VCaP (cell line): ENCODE results near the gene PCDH9.

Source experiments
- H3K27ac ChIP-seq: fragments of 450-650 bp; 2 replicates; pipeline ENCODE4 v1.5.1; 2017
- TF ChIP-seq, protein P1 (sequence below): fragments of 450-650 bp; conservative IDR thresholded peaks from 2 replicates; pipeline ENCODE4 v1.5.1; 2017; ENCODE audit warnings: mild to moderate bottlenecking, moderate library complexity

The PCDH9 gene

DNA sequence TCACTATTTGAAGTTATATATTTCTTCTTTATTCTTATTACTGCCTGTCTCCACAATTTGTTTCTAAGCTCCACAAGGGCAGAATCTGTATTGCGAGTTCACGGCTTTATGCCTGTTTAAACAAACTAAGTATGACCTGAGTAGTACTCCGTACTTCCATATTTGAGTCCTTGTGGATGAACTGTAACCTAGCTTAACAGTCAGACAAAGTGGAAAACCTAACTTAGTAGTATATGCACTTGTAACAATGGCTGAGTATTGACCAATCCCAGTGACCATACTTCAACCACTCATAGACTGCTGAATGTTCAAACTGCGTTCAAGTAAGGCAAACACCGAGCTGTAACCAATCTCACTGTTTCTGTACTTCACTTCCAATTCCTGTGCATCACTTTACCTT is 292.7 kb downstream of the PCDH9 start:
- no peak overlapping the region for H3K27ac ChIP-seq
- TF ChIP-seq, protein P1, sequence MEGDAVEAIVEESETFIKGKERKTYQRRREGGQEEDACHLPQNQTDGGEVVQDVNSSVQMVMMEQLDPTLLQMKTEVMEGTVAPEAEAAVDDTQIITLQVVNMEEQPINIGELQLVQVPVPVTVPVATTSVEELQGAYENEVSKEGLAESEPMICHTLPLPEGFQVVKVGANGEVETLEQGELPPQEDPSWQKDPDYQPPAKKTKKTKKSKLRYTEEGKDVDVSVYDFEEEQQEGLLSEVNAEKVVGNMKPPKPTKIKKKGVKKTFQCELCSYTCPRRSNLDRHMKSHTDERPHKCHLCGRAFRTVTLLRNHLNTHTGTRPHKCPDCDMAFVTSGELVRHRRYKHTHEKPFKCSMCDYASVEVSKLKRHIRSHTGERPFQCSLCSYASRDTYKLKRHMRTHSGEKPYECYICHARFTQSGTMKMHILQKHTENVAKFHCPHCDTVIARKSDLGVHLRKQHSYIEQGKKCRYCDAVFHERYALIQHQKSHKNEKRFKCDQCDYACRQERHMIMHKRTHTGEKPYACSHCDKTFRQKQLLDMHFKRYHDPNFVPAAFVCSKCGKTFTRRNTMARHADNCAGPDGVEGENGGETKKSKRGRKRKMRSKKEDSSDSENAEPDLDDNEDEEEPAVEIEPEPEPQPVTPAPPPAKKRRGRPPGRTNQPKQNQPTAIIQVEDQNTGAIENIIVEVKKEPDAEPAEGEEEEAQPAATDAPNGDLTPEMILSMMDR: no peak

DNA sequence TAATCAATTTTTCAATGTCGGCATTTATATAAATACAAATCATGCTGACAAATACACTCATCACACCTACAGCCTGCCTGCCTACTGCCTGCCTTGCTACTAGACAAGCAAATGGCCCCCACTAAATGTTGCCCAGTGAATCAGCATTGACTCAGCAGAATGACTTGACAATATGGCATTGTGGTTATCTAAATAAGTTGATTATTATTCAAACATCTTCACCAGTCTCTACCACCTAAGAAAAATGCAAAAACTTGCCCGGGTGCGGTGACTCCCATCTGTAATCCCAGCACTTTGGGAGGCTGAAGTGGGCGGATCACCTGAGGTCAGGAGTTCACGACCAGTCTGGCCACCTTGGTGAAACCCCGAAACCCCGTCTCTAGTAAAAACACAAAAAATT is 296.1 kb downstream of the PCDH9 start:
- TF ChIP-seq, protein P1: no peak
- H3K27ac ChIP-seq: no peak overlapping the region

DNA sequence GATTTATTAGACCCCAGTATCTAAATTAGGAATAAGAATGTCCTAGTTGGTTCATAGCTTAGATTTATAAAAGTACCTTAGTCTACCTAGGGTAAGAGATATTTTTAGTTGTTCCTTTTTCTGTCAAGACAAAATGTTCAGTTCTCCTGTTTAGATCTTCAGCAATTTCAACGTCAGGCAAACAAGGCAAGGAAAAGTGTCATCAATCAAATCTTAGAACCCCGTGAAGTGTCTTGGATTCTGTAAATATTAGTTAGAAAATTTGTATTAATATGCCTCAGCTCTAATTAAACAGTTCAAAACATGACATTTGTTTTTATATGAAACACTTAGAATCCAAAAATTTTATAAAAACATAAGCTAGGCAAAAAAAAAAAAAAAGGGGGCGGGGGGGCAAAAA is 296.6 kb downstream of the PCDH9 start:
- H3K27ac ChIP-seq: no peak overlapping the region
- TF ChIP-seq, protein P1: no peak

DNA sequence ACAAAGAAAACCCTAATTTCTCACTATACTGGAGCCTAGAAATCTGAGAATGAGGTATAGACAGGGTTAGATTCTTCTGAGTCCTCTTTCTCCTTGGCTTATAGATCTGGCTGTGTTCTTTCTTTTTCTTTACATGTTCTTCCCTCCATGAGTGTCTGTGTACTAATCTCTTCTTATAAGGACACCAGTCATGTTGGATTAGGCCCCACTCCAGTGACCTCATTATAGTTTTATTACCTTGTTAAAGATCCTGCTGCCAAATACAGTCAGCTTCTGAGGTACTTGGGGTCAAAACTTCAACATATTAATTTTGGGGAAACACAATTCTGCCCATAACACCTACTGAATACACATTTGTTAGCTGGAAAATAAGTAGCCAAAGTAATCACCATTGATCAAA is 302.6 kb downstream of the PCDH9 start:
- H3K27ac ChIP-seq: no peak overlapping the region
- TF ChIP-seq, protein P1: no peak

DNA sequence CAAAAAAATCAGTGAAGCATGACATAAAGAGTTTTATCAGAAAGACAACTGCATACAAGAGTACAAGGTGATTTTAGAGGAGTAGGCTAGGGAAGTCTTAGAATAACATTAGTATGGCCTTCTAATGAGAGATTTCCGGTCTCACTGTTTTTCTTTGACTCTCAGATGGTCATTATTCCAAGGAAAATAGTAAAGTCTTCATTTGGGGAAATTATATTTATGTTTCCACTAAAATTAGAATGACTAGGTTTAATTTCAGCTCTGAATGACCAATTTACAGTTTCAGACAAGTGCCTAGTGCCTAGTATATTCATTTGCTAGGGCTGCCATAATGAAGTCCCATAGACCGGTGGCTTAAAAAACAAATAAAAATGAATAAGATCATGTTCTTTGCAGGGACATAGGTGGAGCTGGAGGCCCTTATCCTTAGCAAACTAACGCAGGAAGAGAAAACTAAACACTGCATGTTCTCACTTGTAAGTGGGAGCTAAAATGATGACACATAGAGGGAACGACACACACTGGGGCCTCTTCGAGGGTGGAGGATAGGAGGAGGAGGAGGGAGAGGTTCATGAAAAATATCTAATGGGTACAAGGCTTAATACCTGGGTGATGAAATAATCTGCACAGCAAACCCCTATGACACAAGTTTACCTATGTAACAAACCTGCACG is 303.1 kb downstream of the PCDH9 start:
- TF ChIP-seq, protein P1: no peak
- no peak overlapping the region for H3K27ac ChIP-seq

DNA sequence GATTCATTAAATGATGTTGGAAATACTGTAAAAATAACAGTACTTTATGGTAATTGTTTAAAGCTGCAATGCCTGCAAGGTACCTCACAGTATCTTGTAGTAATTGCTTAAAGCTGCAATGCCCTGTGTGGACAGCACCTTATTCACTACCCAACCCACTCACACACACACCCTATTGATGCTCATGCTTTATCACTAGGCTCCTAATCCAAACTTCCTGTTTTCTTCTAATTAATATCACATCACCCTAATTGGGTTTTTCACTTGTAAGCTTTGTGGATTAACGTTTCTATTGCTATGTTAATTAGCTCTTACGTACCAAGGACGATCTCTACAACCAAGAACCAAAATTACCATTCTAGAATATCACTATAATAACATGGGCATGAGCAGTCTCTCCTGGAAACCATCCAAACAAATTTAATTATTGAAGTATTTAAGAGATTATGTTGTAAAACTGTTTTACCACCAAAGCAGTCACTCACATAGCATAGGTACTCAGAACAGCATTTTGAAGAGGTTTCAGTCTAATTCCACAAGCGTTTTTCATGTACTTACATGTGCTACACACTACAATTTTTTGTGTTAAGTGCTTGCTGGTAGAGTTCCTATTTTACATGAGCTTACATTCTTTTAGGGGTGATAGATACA is 303.8 kb downstream of the PCDH9 start:
- TF ChIP-seq, protein P1: no peak

DNA sequence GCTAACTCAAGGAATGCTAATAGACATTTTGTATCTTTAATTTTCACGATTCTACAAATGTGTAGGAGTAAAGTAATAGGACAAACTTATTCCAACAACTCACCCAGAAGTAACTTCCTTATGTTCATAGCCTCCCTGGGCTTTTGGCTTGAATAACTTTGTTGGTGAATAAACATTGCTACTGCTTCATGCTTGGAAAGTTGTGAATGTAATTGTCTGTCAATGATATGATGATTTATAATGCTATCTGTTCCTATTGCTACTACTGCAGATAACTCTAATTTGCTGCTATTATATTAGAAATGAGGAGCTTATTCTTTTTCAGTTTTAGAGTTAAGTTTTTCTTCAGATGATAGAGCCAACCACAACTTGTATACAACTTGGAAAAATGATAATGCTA is 307.7 kb downstream of the PCDH9 start:
- TF ChIP-seq, protein P1: no peak
- no peak overlapping the region for H3K27ac ChIP-seq

More for the DNA sequence above, 303.8 kb downstream of the PCDH9 start:
- no peak overlapping the region for H3K27ac ChIP-seq
